Caco-2 (cell line): ENCODE measurements around the gene LDB2. TPM values are rescaled to one million over a fixed set of nuclear protein-coding genes. Genes with fewer than 3 reads are reported as not detected.

Source experiments
- BruUV-seq: library from RNA; stranded (reverse); fragments of 400-500 nt; replicated peaks from 2 replicates; lab custom pipeline; 2021; lab: Mats Ljungman, UMichigan
- CTCF ChIA-PET: fragments of 300-600 bp; sonication (Branson Sonifier 250); formaldehyde crosslinking; loops from one replicate; lab custom pipeline; 2022; ENCODE audit warnings: antibody characterized with exemption; lab: Charles Lee
- POLR2A ChIA-PET: fragments of 300-600 bp; sonication (Branson Sonifier 250); formaldehyde crosslinking; loops from one replicate; lab custom pipeline; 2022; ENCODE audit warnings: antibody characterized with exemption; lab: Charles Lee
- DNase-seq, 2 experiments: peaks; one replicate each; pipeline versions ENCODE4 v3.0.0 to v3.0.0-alpha.2; 2020 to 2022
- H3K27me3 ChIP-seq: replicated peaks from 2 replicates; pipeline ENCODE4 v1.6.0; 2011; ENCODE audit warnings: low read length; ENCODE audit not compliant: control insufficient read depth, insufficient read depth
- H3K36me3 ChIP-seq: 2 replicates; pipeline ENCODE4 v1.5.1; 2011; ENCODE audit warnings: low read length; ENCODE audit not compliant: control insufficient read depth, insufficient read depth
- H3K4me1 ChIP-seq: fragments of 250-450 bp; sonication (Bioruptor Pico); 2 replicates; pipeline ENCODE4 v1.5.1; 2020; ENCODE audit warnings: mild to moderate bottlenecking
- H3K4me3 ChIP-seq: 2 replicates; pipeline ENCODE4 v1.5.1; 2011; ENCODE audit warnings: low read depth, mild to moderate bottlenecking, control low read depth, low read length
- H3K9me3 ChIP-seq: fragments of 250-450 bp; sonication (Bioruptor Pico); 2 replicates; pipeline ENCODE4 v1.5.1; 2020; ENCODE audit warnings: mild to moderate bottlenecking, moderate library complexity
- H3K27ac Mint-ChIP-seq: one replicate; pipeline ENCODE4 v1.8.0; 2022; ENCODE audit warnings: mixed read lengths; ENCODE audit not compliant: unreplicated experiment
- H3K27me3 Mint-ChIP-seq: one replicate; pipeline ENCODE4 v1.8.0; 2022; ENCODE audit warnings: mixed read lengths; ENCODE audit not compliant: insufficient read depth, unreplicated experiment
- H3K36me3 Mint-ChIP-seq: one replicate; pipeline ENCODE4 v1.8.0; 2022; ENCODE audit warnings: mild to moderate bottlenecking, mixed read lengths; ENCODE audit not compliant: insufficient read depth, unreplicated experiment
- H3K4me1 Mint-ChIP-seq: one replicate; pipeline ENCODE4 v1.8.0; 2022; ENCODE audit warnings: low read depth, mixed read lengths; ENCODE audit not compliant: unreplicated experiment
- H3K4me3 Mint-ChIP-seq: one replicate; pipeline ENCODE4 v1.8.0; 2022; ENCODE audit warnings: mild to moderate bottlenecking, moderate library complexity, mixed read lengths; ENCODE audit not compliant: unreplicated experiment
- H3K9me3 Mint-ChIP-seq: one replicate; pipeline ENCODE4 v1.8.0; 2022; ENCODE audit warnings: mixed read lengths; ENCODE audit not compliant: unreplicated experiment
- intact Hi-C: fragments of 100-400 bp; cut with micrococcal nuclease; formaldehyde crosslinking; loops from one replicate; pipeline ENCODE4 v1.10.0; 2022; ENCODE audit not compliant: unreplicated experiment
- total RNA-seq: library from RNA; stranded (reverse); gene quantifications from 2 replicates; pipeline ENCODE4 v1.2.3, GENCODE V29; 2022
- TF ChIP-seq, protein P1 (sequence below), 2 experiments: fragments of 200-600 bp in 1 of 2; IDR thresholded peaks; 1 replicate in 1 of 2; 2 replicates in 1 of 2; pipeline versions ENCODE4 v1.5.1 to v1.8.0; 2011 to 2022; ENCODE audit warnings: antibody characterized with exemption in 1 of 2, control low read depth in 1 of 2, inconsistent platforms in 1 of 2, low read depth in 1 of 2, low read length in 1 of 2, mild to moderate bottlenecking in 1 of 2, moderate library complexity in 1 of 2; ENCODE audit not compliant: insufficient read depth in 1 of 2, severe bottlenecking in 1 of 2, unreplicated experiment in 1 of 2

LDB2 gene
- total RNA-seq, 1 experiment from 2014 or later = not detected

DNA sequence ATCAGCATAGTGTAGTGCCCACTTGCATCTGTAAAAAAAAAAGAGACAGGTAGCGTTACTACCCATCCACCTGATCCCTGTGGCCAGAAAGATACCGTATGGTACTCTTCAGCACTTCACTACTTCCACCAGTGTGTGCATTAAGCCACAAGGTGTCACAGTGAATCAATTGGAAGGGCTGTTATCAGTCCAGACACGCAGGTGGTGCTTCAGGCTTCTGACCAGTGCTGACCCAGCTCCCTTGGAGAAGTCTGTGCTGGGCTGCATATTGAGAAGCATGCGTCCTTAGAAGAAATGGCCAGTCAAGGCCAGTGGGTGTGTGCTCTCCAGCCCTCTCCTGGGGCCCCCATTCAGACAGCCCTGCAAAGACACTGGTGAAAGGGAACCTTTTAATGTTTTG is 10.6 kb downstream of the LDB2 start:
- POLR2A ChIA-PET = no interaction called here
- Mint-ChIP-seq H3K4me1 (no peaks in the 10 kb centered on the region), H3K27ac (no peak overlapping the region), H3K9me3 (no peaks in the 10 kb centered on the region), H3K36me3 (no peaks in the 10 kb centered on the region), H3K4me3 (no peak overlapping the region), H3K27me3 (peaks cover 3% of the 10 kb centered on the region)
- H3K9me3 ChIP-seq = no peaks in the 10 kb centered on the region
- peak in 1 of 2 experiments; percentile 6 for DNase-seq
- BruUV-seq = no TSS peak
- intact Hi-C loops = no loop called here
- CTCF ChIA-PET = no interaction called here
- no peaks in the 10 kb centered on the region for H3K4me1 ChIP-seq
- TF ChIP-seq, protein P1, sequence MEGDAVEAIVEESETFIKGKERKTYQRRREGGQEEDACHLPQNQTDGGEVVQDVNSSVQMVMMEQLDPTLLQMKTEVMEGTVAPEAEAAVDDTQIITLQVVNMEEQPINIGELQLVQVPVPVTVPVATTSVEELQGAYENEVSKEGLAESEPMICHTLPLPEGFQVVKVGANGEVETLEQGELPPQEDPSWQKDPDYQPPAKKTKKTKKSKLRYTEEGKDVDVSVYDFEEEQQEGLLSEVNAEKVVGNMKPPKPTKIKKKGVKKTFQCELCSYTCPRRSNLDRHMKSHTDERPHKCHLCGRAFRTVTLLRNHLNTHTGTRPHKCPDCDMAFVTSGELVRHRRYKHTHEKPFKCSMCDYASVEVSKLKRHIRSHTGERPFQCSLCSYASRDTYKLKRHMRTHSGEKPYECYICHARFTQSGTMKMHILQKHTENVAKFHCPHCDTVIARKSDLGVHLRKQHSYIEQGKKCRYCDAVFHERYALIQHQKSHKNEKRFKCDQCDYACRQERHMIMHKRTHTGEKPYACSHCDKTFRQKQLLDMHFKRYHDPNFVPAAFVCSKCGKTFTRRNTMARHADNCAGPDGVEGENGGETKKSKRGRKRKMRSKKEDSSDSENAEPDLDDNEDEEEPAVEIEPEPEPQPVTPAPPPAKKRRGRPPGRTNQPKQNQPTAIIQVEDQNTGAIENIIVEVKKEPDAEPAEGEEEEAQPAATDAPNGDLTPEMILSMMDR (IDR thresholded peaks at IDR 0.05; ENCODE audit: insufficient read depth in 1 of 2, low read depth in 1 of 2, low read length in 1 of 2, severe bottlenecking in 1 of 2, unreplicated experiment in 1 of 2) = no peak
- H3K4me3 ChIP-seq = no peak overlapping the region
- no peaks in the 10 kb centered on the region for H3K27me3 ChIP-seq
- no peaks in the 10 kb centered on the region for H3K36me3 ChIP-seq

DNA sequence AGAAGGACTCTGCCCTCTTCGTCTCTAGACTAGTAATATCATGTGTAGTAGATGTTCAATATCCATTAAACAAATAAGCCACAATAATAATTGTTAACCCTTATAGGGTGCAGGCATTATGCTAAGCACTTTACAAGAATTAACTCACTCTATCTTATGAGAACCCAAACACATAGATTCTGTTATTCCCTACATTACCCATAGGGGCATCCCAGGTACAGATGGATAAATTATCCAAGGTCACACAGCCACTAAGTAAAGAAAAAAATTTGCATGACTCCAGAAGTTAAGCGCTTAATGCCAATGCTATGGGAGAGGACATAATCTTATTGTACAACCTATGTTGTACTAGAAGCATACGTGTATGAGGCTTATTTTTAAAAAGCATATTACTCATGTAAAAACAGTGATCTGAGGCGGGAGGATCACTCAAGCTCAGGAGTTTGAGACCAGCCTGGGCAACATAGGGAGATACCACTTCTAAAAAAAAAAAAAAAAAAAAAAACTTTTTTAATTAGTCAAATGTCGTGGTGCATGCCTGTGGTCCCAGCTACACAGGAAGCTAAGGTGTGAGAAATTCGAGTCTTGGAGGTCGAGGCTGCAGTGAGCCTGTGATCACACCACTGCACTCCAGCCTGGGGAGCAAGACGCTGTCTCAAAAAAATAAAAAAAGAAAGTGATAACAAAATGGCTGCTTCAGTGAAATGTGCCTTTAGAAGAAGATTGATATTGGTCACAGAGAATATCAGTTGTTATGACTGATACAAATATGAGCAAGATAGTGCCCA is 13.6 kb downstream of the LDB2 start:
- no TSS peak for BruUV-seq
- H3K4me1 ChIP-seq = no peaks in the 10 kb centered on the region
- Mint-ChIP-seq H3K27ac (no peak overlapping the region), H3K4me1 (no peaks in the 10 kb centered on the region), H3K36me3 (no peaks in the 10 kb centered on the region), H3K4me3 (no peak overlapping the region), H3K27me3 (peaks cover 6% of the 10 kb centered on the region), H3K9me3 (no peaks in the 10 kb centered on the region)
- DNase-seq = no peak
- TF ChIP-seq, protein P1 (IDR thresholded peaks at IDR 0.05; ENCODE audit: insufficient read depth in 1 of 2, low read depth in 1 of 2, low read length in 1 of 2, severe bottlenecking in 1 of 2, unreplicated experiment in 1 of 2) = peak in 1 of 2 experiments; percentile 3
- no peaks in the 10 kb centered on the region for H3K9me3 ChIP-seq
- H3K27me3 ChIP-seq = no peaks in the 10 kb centered on the region
- no peaks in the 10 kb centered on the region for H3K36me3 ChIP-seq
- no peak overlapping the region for H3K4me3 ChIP-seq
- CTCF ChIA-PET = interaction anchor here (0.7 kb wide), 1 partner anchor 32 kb away, joined by 4 read pairs; no protein-coding TSS in a partner anchor
- POLR2A ChIA-PET = no interaction called here
- intact Hi-C loops = no loop called here

DNA sequence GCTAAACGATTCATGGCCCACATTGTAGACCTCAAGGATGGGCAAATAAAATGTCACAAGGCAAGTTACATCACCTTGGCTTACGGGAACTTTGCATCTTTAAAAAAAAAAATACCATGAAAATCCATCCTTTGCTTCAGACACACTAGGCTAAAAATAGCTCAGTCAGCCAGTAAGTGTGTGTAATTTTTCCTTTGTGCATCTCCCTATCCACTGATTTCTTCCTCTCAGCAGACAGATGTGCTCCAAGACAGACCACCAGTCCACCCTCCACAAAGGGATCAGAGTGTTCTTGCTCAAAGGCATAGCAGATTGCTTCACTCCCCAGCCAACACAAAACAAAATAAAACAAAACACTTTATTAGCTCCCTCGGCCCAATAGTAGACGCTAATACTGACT is 14.6 kb downstream of the LDB2 start:
- Mint-ChIP-seq H3K36me3 (no peaks in the 10 kb centered on the region), H3K4me3 (no peak overlapping the region), H3K27me3 (peaks cover 6% of the 10 kb centered on the region), H3K4me1 (no peaks in the 10 kb centered on the region), H3K27ac (no peak overlapping the region), H3K9me3 (no peaks in the 10 kb centered on the region)
- Histone ChIP-seq H3K4me3 (no peak overlapping the region), H3K27me3 (no peaks in the 10 kb centered on the region), H3K9me3 (no peaks in the 10 kb centered on the region), H3K4me1 (no peaks in the 10 kb centered on the region), H3K36me3 (no peaks in the 10 kb centered on the region)
- no peak for DNase-seq
- BruUV-seq = no TSS peak
- intact Hi-C loops = no loop called here
- ChIA-PET POLR2A (no interaction called here), CTCF (no interaction called here)
- TF ChIP-seq, protein P1 (IDR thresholded peaks at IDR 0.05; ENCODE audit: insufficient read depth in 1 of 2, low read depth in 1 of 2, low read length in 1 of 2, severe bottlenecking in 1 of 2, unreplicated experiment in 1 of 2) = no peak
